CD4-positive, alpha-beta T cell treated with Interferon gamma for 1 hour (primary cell): ENCODE data around the gene HAUS8.
"Not testable (repeated sequence)": the region's sequence is repeated elsewhere in the genome, so short reads cannot be mapped to it uniquely, and the experiment has no call there.

Experiments used
- DNase-seq: peaks from one replicate; pipeline ENCODE4 v3.0.0-alpha.2; 2020

The HAUS8 gene

GRCh38 chr19:17075035-17075863, at the start of gene HAUS8, which contains the start of gene MYO9B:
Gene HAUS8, minus strand, starts transcription at chr19:17075452. Its CDS starts 30 bp downstream, at chr19:17075422.
Gene MYO9B, plus strand, starts transcription at chr19:17075777. Its CDS starts 25,941 bp downstream, at chr19:17101718.
- peak; percentile 99 for DNase-seq

GRCh38 chr19:17124025-17124424, 48.8 kb upstream of the HAUS8 start:
- DNase-seq: no peak

GRCh38 chr19:17123041-17123440, 47.8 kb upstream of the HAUS8 start:
- DNase-seq: no peak

- DNase-seq: no peak
Measured at GRCh38 chr19:17121736-17122293, 46.6 kb upstream of the HAUS8 start.

- no peak for DNase-seq
Measured at GRCh38 chr19:17118957-17119356, 43.7 kb upstream of the HAUS8 start.

- no peak for DNase-seq
Measured at GRCh38 chr19:17116996-17117702, 41.9 kb upstream of the HAUS8 start.

GRCh38 chr19:17114414-17114831, 39.2 kb upstream of the HAUS8 start:
- DNase-seq: no peak

GRCh38 chr19:17113127-17113785, 38.0 kb upstream of the HAUS8 start:
- DNase-seq: no peak

- DNase-seq: peak; percentile 18
Measured at GRCh38 chr19:17112700-17113099, 37.4 kb upstream of the HAUS8 start.

GRCh38 chr19:17112271-17112670, 37.0 kb upstream of the HAUS8 start:
- DNase-seq: no peak

- no peak for DNase-seq
Measured at GRCh38 chr19:17111766-17112165, 36.5 kb upstream of the HAUS8 start.

- DNase-seq: no peak
Measured at GRCh38 chr19:17110599-17110966, 35.3 kb upstream of the HAUS8 start.

- peak; percentile 78 for DNase-seq
Measured at GRCh38 chr19:17109962-17110598, 34.8 kb upstream of the HAUS8 start.

GRCh38 chr19:17109300-17109699, 34.0 kb upstream of the HAUS8 start:
- DNase-seq: no peak

- no peak for DNase-seq
Measured at GRCh38 chr19:17108453-17108784, 33.2 kb upstream of the HAUS8 start.

GRCh38 chr19:17107546-17108452, 32.5 kb upstream of the HAUS8 start:
- DNase-seq: peak; percentile 66

- not testable (repeated sequence) for DNase-seq
Measured at GRCh38 chr19:17106964-17107363, 31.7 kb upstream of the HAUS8 start.

- DNase-seq: no peak
Measured at GRCh38 chr19:17105556-17105955, 30.3 kb upstream of the HAUS8 start.

- no peak for DNase-seq
Measured at GRCh38 chr19:17104679-17105078, 29.4 kb upstream of the HAUS8 start.

GRCh38 chr19:17103177-17103576, 27.9 kb upstream of the HAUS8 start:
- no peak for DNase-seq
